Left lung (tissue), 10 donors: Measurements from ENCODE around the gene CUX1. TPM values are rescaled to one million over a fixed set of nuclear protein-coding genes. Genes with fewer than 3 reads are reported as not detected.
A peak's percentile ranks its signal among the peaks of the same experiment; 100 is the strongest.

Experiments
- ATAC-seq: fragments of 200-7000 bp; cut with Tn5 transposase; one replicate; pipeline ENCODE4 v1.9.1; 2020; ENCODE audit warnings: moderate library complexity
- DNase-seq, 4 donors: peaks; one replicate each; pipeline ENCODE4 v3.0.0-alpha.2; 2013 to 2020
- H3K27ac ChIP-seq, 2 donors: fragments of 200-600 bp; sonication (generic) in 1 of 2; one replicate each; pipeline versions ENCODE4 v1.5.0 to v1.8.0; 2020 to 2021
- H3K27me3 ChIP-seq, 2 donors: fragments of 200-600 bp; sonication (generic) in 1 of 2; one replicate each; pipeline versions ENCODE4 v1.5.0 to v1.8.0; 2020 to 2021
- H3K36me3 ChIP-seq, 2 donors: fragments of 200-600 bp; sonication (generic) in 1 of 2; one replicate each; pipeline versions ENCODE4 v1.5.0 to v1.8.0; 2020 to 2021
- H3K4me1 ChIP-seq, 2 donors: fragments of 200-600 bp; one replicate each; pipeline ENCODE4 v1.8.0; 2021
- H3K4me3 ChIP-seq, 2 donors: fragments of 200-600 bp; sonication (generic) in 1 of 2; one replicate each; pipeline versions ENCODE4 v1.5.0 to v1.8.0; 2020 to 2021; ENCODE audit warnings: mild to moderate bottlenecking in 1 of 2
- H3K9me3 ChIP-seq, 2 donors: fragments of 200-600 bp; sonication (generic) in 1 of 2; one replicate each; pipeline versions ENCODE4 v1.5.0 to v1.8.0; 2020 to 2021
- intact Hi-C, 2 donors: fragments of 100-400 bp; cut with DNase I; formaldehyde crosslinking; loops; one replicate each; pipeline versions ENCODE4 v1.11.2 to v1.14.2; 2022
- polyA plus RNA-seq, 6 donors: library from polyadenylated mRNA; unstranded; fragments of 120-200 nt; gene quantifications; one replicate each; pipeline ENCODE4 v1.2.1, GENCODE V29; 2013; ENCODE audit not compliant: insufficient read length in 6 of 6
- total RNA-seq, 2 donors: library from RNA; stranded (reverse); fragmentation: NEBNext Ultra II Directional; extraction: Animal tissue kit (Norgen Biotek cat#: 25700); gene quantifications; one replicate each; pipeline ENCODE4 v1.2.1, GENCODE V29; 2021
- TF ChIP-seq, protein P1 (sequence below), 2 donors: fragments of 200-600 bp; sonication (generic) in 1 of 2; IDR thresholded peaks; one replicate each; pipeline versions ENCODE4 v1.5.0 to v1.8.0; 2021; ENCODE audit warnings: antibody characterized with exemption in 2 of 2
- donor health status: DM: no; HTN: yes; CAD: no.
- donor health status: DM: no; HTN: no; CAD: no.

Gene CUX1
- total and polyA plus RNA-seq, 8 donors: 86.4 to 157 (median 96.4) TPM

DNA sequence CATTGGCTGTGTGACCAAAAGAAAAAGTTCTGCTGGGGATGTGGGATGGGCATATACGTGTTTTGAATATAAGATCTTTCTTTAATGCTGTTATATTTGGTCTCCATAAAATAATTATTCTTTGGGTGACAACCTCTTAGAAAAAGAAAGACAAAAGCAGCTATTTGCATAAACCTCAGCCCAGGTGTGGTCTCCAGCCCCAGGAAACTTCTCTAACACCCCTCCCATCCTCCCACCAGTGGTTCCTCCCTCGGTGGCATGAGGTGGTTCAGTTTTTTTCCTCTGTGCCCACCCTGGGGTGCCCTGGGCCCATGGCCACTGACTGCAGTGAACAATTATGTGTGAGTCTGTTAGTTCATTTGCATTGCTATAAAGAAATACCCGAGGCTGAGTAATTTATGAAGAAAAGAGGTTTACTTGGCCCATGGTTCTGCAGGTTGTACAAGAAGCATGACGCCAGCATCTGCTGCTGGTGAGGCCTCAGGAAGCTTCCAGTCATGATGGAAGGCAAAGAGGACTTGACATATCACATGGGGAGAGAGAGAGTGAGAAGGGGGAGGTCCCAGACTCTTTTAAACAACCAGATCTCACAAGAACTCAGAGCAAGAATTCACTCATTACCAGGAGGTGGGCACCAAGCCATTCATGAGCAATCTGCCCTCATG, 165.9 kb downstream of the CUX1 start:
- no peak for ATAC-seq
- Histone ChIP-seq H3K36me3 (peaks cover 0 to 4% of the 10 kb centered on the region in 2 donors), H3K4me1 (peaks cover 0 to 6% of the 10 kb centered on the region in 2 donors), H3K27ac (no peak overlapping the region), H3K9me3 (no peaks in the 10 kb centered on the region), H3K27me3 (no peaks in the 10 kb centered on the region), H3K4me3 (no peak overlapping the region)
- DNase-seq: no peak
- TF ChIP-seq, protein P1, sequence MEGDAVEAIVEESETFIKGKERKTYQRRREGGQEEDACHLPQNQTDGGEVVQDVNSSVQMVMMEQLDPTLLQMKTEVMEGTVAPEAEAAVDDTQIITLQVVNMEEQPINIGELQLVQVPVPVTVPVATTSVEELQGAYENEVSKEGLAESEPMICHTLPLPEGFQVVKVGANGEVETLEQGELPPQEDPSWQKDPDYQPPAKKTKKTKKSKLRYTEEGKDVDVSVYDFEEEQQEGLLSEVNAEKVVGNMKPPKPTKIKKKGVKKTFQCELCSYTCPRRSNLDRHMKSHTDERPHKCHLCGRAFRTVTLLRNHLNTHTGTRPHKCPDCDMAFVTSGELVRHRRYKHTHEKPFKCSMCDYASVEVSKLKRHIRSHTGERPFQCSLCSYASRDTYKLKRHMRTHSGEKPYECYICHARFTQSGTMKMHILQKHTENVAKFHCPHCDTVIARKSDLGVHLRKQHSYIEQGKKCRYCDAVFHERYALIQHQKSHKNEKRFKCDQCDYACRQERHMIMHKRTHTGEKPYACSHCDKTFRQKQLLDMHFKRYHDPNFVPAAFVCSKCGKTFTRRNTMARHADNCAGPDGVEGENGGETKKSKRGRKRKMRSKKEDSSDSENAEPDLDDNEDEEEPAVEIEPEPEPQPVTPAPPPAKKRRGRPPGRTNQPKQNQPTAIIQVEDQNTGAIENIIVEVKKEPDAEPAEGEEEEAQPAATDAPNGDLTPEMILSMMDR (IDR thresholded peaks at IDR 0.05): no peak
- intact Hi-C loops: no loop called here

DNA sequence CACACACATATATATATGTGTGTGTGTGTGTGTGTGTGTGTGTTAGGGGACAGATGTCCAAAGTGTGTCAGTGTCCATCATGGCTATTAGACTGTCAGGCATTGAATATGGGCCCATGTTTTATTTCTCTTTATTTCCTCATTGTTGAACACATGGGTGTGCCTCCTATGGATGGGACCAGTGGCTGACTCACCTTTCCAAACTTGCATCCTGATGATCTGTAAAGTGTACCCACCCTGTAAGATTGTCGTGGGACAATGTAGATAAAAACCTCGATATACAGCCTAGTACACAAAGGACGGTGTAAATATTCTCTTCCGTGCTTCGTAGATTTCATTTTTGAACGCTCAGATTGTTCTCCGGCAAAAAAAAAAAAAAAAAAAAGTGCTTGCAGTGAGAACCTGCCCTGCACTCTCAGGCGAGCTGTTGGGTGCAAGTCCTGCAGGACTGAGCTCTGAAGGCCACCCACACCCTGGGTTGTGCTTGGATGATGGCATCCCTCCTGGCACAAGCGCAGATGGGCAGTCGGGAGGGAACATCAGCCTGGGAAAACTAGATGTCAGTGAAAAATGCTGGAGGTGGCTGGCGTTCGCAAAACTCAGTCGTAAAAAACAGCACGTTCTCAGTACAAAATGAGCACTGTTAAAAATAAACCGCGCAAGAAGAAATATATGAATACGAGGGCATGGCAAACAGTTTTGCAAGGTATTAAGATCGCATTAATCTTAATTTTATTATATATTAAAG, 166.9 kb downstream of the CUX1 start:
- no peaks in the 10 kb centered on the region for H3K27me3 ChIP-seq
- peak in 1 of 4 donors; percentile 22 for DNase-seq
- peaks cover 0 to 6% of the 10 kb centered on the region in 2 donors for H3K4me1 ChIP-seq
- peaks cover 0 to 4% of the 10 kb centered on the region in 2 donors for H3K36me3 ChIP-seq
- TF ChIP-seq, protein P1 (IDR thresholded peaks at IDR 0.05): no peak
- intact Hi-C loops: no loop called here
- H3K9me3 ChIP-seq: no peaks in the 10 kb centered on the region
- no peak overlapping the region for H3K27ac ChIP-seq
- ATAC-seq: no peak
- H3K4me3 ChIP-seq: no peak overlapping the region

DNA sequence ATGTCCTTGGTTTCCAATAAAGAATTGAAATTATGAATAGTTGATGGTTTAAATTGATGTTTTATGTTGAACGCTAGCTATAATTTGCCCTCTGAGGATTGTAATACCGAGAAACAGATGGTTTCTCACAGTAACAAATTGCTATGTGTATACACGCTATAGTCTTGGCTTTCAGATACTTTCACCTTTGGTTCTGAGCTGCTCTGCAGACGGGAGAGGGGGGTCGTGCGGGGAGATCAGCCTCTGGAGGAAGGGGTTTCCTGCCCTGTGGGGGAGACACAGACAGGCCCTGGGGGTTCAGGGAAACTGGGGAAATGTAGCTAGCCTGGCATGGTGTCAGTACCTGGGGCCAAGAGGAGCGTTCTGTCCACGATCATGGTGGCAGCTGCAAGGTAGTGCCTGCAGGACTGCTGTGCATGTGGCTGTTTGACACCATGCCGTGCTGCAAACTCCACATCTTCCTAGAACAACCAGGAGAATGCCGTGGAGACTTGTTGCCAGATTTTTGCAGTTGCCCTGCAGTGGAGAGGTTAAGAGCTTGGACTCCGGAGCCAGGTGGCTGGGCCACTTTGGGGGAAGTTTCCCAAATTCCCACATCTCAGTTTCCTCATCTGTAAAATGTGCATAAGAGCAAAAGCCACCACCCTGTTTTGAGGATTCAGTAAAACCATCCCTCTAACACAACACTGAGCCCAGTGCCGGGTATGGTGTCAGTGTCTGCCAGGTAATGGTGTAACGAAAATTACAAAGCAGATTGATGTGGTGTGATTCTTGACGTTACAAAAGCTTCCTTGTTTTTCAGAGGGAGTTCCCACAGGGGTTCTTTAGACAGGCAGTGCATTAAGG, 167.9 kb downstream of the CUX1 start:
- Histone ChIP-seq H3K27ac (no peak overlapping the region), H3K4me1 (peaks cover 0 to 6% of the 10 kb centered on the region in 2 donors), H3K36me3 (peaks cover 0 to 4% of the 10 kb centered on the region in 2 donors), H3K9me3 (no peaks in the 10 kb centered on the region), H3K27me3 (no peaks in the 10 kb centered on the region), H3K4me3 (no peak overlapping the region)
- DNase-seq (peak in 1 of 4 donors; percentile 31), ATAC-seq (peak; percentile 12)
- TF ChIP-seq, protein P1 (IDR thresholded peaks at IDR 0.05): no peak
- intact Hi-C loops: no loop called here

DNA sequence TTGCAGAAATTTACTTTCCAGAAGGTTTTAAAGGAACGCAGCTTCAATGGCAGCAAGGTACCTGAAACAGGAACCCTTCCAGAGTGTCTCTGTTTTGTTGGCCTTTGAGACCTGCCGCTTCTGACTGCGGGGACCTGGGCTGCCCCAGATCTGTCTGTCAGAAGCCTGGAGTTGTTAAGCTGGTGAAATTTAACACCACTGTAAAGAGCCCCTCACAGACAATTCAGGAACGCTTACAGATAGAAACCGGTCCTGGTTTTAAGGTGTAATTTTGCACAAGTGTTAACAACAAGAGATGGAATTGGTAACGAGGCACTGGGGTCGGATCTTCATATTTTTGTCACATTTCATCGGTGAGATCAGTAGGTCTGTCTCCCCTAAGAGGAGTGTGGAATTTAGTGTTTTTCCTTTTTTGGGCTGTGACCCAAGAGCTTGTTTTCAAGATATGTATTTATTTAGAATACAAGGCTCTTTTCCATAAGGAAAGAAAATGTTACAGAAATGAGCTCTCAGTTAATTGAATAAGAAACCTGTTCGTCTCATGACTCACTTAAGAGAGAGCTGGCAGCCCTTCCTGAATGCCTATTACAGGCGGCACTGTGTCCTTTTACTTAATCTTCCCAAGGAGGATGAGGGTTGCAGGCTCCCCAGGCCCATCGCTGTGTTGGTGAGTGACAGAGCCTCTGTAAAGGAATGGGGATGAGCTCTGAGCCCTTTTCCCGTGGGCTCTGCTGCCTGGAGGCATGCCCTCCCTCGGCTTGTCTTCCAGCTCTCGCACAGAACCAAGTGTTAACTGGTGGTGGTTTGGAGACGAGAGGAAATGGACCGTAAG, 168.7 kb downstream of the CUX1 start:
- TF ChIP-seq, protein P1 (IDR thresholded peaks at IDR 0.05): no peak
- H3K4me1 ChIP-seq: peaks cover 0 to 11% of the 10 kb centered on the region in 2 donors
- intact Hi-C loops: no loop called here
- no peak overlapping the region for H3K27ac ChIP-seq
- H3K9me3 ChIP-seq: no peaks in the 10 kb centered on the region
- H3K4me3 ChIP-seq: no peak overlapping the region
- H3K36me3 ChIP-seq: peaks cover 0 to 4% of the 10 kb centered on the region in 2 donors
- H3K27me3 ChIP-seq: no peaks in the 10 kb centered on the region
- ATAC-seq (peak; percentile 74), DNase-seq (peak in 1 of 4 donors; percentile 12)
